GM21360 (cell line): ENCODE data around the gene USH1C.
A peak's percentile ranks its signal among the peaks of the same experiment; 100 is the strongest.

Source experiments
- ATAC-seq: cut with Tn5 transposase; IDR thresholded peaks from one replicate; pipeline ENCODE4 v1.9.1; 2021; ENCODE audit warnings: mild to moderate bottlenecking, moderate library complexity; ENCODE audit not compliant: unreplicated experiment

USH1C gene

DNA sequence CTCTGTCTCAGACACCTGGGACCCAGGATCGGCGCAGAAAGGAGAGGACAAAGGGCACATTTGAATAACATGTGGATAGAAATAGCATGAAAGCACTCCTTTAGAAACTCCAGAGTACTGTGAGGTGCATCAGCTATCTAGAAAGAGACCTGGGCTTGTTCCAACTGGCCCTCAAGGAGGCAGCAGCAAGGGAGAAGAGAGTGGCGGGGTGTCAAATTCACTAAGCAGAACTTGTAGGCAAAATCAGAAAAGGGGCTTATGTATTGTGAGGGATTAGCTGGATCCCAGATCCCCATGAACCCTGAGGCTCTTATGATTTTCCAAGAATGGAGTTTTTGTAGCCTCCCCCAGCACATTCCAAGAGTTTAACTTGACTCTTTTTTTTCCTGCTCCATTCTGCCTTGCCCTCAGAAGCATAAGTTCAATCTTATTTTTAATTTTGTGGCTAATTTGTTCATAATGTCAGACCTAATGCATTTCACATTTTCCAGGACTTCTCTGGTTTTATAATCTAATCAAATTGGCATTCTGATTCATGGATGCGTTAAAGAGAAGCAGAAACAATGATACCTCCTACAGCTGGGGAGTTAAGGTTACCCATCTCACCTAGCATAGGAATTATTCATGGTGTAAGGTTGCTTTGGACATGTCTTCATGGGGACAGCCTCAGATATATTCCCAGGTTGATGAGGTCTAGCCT lies 33.6 kb downstream of the USH1C start:
- no peak for ATAC-seq

DNA sequence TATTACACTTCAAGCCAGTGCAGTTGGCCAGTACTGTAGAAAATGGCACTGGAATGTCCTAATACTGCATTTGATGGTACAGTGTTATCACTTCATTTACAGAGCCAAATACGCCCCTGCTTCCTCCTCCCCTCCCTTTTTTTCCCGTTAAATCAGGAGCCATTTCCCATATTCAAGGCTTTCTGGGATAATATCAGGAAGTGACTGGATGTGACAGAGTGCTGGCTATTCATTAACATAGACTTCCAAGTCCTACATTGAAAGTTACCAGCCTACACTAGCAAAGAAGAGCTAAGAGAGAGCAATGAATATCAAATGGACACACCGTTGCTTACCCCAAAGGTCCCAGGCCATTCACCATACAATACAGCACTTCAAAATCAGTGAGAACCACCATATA lies 35.4 kb downstream of the USH1C start:
- no peak for ATAC-seq

DNA sequence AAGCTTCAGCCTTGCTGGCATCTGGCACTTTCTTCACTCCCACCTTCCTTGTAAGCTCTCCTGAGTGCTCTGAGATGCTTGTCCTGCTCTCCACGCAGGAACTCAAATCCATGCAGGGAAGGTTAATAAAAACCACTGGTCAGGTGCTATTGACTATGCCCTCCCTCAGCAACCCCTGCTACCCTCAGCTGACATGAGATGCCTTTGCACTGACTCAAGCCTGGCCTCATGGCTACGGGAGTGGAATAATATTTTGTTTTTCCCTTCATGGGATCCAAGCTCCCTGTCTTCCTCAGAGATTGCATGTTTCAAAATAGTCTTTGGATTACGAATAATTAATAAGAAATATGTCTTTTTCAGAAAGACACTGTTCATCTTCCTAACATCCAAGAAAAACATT lies 35.9 kb downstream of the USH1C start:
- ATAC-seq, result no peak

DNA sequence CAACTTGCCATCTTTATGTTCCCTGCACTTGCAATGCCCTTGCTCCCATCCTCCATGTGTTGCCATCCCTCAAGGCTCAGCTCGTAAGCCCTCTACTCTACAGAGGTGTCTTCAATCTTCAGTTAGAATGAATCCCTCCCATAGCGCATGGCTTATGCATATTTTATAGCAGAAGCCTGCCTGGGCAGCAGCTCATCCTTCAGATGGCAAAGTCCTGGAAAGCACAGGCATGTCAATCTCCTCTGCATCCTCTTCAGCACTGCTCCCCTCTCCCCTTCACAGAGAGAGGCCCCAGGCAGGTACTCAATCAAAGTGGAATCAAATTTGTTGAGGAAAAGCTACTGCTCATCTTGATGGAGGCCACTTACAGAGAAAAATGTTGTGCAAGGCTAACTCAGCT lies 36.4 kb downstream of the USH1C start:
- no peak for ATAC-seq

DNA sequence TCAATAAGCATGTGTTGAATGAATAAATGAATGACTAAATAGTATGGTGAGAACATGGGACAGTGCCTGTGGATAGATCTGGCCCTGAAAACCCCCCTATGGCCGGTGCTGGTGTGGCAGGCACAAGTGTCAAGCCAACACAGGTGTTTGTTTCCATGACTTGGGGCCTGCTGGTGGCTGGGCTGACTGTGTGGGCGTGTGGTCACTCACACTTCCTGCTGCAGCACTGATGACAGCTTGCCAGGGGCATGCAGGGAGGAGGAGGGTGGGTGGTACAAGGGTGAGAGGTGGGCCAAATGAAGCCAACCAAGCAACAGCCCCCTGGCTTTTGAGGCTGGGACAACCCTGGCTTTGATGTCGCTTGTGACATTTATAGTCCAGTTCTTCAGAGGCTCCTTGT lies 37.3 kb downstream of the USH1C start:
- peak; percentile 54 for ATAC-seq

DNA sequence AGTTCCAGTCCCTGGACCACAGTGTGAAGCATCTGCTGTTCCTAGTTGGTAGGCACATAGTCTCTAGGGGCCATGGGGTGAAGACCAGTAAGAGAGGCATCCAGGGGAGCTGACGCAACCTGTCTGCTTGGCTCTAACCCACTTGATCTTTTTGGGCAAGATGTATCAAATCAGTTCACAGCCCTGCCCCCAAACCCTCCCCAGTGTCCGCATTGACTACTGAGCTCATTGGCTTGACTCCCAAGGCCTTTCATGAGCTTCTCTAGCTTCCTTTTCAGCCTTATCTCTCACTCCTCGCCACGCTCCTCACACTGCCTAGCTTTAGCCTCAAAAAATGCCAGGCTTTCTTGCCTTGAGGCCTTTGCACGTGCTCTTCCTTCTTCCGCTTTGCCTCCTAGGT lies 37.9 kb downstream of the USH1C start:
- ATAC-seq, result no peak

DNA sequence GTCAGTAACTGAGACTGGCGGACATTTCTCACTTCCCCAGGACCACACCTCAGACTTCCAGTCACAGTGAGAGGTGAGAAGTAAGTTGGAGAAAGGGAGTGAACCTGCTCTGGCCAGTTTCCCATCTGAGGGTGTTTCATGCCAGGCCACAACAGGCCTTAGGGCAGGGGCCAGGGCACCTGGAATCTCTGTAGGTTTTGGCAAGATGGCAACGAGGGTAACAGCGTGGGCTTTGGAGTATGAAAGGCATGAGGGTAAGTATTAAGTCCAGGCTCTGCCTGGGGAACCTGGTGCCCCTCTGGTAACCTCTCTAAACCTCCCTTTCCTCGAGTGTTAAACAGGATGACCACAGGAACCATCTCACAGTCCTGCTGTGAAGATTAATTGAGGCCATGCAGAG lies 39.1 kb downstream of the USH1C start:
- no peak for ATAC-seq

DNA sequence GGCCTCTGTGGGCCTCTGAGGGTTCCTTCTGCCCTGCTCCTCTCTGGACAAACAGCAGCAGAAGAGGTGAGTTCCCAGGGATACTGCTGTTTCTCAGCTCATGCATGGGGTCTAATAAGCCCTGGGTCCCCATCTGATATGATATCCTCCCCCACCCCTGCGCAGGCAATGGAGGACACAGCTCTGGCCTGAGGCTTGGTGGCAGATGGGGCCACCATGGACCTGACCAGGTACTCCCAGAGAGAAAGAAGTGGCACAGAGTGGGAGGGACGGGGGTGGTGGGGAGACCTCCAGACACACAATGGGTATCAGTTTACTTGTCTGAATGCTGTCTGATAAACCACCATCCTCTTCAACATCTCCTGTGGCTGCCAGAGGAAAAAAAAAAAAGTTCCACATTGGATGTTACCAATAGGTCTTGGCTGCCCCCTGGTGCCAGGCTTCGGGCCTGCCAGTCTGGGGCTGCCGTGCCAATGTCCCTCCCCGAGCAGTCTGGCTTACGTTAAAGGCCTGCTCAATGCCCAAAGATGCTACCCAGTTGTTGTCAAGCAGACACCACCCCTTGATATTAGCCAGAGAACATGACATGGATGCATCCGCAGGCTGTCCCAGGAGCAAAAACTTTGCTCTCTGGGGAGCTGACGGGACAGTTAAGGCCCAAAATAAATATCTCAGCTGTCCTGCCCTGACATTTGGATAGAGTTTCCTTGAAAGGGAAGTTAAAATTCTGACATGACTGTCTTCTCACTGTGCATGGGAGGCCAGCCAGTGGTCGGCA lies 39.7 kb downstream of the USH1C start:
- ATAC-seq, result no peak

DNA sequence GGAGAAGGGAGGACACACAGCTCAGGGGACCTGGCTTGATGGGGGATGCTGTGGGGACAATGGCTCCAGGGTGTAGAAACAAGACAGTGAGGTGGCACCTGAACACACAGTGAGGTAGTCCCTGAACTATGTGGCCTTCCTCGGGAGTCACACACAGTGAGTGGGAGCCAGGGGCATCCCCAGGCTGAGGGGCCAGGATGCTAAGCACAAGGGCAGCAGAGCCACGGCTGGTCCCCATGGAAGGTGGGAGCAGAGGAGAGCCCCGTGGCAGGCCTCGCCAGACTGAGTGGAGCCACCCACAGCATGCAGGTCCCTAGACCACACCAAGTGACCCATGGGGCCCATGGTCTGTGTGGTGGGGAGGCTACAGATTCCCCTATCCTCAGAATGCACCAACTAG lies 41.6 kb downstream of the USH1C start:
- no peak for ATAC-seq

DNA sequence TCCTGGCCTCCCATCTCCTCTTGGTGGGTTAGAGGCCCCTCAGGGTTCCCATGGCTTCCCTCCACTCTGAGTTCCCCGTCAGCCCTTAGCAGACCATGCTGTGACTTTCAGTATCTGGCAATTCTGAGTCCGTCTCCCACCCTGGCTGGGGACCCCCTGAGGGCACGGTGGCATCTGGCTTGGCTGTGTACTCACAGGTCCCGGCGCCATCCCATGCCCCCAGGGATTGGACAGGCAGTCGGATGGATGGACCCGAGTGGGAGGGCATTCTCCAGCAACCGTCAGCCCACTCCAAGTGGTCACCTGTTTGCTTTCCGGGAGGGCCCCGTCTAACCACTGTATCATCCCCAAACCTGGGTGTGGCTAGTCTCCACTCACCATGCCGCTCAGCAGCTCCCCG lies 43.5 kb downstream of the USH1C start:
- no peak for ATAC-seq

DNA sequence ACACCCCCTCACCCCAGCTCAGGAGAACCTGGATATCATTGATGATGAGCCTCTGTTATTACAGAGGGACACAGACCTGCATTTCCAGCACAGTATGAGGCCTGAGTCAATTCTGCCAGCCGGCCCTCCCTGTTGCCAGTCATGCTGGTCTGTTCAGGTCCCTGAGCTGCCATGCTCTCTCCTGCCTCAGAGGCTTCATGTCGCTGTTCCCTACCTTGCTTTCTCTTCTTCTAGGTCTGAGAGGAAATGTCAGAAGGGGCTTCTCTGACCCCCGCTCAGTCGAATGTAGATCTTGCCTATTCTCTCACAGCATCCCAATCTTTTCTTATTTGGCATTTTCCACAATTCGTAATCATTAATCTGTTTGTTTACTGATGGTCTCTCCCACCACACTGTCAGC lies 45.7 kb downstream of the USH1C start:
- ATAC-seq, result no peak

DNA sequence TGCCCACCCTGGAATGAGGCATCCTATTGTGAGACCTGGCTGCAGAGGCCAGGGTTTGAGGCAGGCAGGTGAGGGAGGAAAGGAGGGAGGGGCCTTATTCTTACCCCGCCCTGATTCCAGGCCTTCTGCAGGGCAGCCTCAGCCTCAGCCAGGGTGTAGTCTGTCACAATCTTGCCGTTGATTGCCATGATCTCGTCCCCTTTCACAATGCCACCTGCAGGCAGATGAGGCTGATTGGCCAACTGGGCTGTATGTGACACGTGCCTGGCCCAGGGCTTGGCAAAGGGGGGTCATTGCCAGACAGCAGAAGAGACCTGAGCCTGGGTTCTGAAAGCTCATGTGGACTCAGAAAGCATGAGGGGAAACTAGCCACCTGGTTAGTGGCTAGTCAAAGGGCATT lies 46.2 kb downstream of the USH1C start:
- ATAC-seq, result no peak

DNA sequence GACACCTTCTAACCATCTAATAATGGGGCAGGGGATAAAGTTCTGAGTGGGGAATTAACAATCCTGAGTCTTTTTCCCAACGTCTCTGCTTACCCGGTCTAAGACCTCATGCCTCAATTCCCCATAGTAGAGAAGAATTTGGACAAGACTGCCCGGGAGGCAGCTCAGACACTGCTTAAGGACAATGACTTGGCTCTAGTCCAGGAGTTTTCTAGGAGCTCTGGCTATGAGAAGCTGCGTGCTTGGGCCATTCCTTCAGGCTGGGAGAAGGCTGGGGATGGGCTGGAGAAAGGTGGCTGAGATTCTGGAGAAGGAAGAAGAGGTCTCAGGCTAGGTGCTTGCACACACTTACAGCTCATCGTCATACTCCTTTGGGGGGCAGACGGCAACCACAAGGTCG lies 47.8 kb downstream of the USH1C start:
- no peak for ATAC-seq

DNA sequence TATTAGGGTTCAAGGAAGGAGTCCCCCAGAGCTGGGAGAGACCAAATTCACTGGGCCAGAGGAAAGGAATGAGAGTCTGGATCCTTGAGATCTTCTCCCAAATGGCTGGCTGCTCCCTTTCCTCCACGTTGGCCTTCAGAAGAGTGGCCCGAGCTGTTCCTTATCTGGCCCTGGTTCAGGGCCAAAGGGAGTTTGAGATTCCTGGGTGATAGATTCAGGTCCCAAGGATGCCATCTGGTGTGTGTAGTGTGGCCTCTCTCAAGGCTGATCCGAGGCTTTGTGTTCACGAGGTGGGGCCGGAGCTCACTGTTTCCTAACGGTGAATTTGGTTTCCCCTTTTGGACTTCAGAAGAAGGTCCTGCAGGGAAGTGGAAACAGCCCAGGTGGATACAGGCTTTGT lies 50.2 kb downstream of the USH1C start:
- no peak for ATAC-seq

DNA sequence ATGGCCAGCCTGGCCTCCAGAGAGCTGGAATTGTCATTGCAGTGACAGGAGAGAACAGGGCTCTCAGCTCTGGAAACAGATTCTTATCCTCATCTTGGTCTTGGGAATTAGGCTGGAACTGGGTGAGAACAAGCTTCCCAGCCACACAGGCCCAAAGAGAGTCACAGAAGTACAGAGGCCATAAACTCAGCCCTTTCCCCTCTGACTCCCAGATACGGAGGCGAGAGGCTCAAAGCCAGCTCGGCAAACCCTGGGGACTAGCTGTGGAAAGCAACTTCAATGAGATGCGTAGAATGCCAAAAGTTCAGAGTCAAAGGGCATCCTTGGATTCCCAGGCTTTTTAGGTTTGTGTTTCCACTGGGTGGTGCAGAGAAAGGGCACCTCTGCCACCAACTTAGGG lies 53.3 kb downstream of the USH1C start:
- no peak for ATAC-seq

DNA sequence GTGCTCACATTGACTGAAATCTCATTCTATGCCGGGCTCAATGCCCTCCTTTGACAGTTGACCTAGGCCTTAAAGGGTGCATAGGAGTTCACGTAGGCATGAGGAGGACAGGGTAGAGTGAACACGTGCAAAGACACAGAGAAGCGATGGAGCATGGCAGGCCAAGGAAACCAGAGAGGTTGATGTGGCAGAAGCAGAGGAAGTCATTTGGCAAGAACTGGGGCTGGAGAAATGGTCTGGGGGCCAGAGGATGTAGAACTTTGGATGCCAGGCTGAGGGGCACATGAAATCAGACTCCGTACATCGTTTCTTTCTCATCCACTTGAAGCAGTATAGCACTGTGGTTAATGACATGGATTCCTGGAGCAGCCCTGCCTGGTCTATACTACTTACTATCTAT lies 54.0 kb downstream of the USH1C start:
- ATAC-seq, result no peak

DNA sequence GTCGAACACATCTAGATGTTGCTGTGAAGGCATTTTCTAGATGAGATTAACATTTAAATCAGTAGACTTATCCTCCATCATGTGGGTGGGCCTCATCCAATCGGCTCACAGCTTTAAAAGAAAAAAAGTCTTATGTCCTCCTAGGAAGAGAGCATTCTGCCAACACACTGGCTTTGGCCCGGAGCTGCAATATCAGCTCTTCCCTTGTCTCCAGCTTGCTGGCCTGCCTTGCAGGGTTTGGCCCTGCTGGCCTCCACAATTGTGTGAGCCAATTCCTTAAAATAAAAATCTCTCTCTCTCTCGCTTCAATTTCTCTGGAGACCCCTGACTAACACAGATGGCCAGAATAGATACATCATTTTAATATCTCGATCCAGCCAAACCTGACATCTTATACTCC lies 54.5 kb downstream of the USH1C start:
- no peak for ATAC-seq

DNA sequence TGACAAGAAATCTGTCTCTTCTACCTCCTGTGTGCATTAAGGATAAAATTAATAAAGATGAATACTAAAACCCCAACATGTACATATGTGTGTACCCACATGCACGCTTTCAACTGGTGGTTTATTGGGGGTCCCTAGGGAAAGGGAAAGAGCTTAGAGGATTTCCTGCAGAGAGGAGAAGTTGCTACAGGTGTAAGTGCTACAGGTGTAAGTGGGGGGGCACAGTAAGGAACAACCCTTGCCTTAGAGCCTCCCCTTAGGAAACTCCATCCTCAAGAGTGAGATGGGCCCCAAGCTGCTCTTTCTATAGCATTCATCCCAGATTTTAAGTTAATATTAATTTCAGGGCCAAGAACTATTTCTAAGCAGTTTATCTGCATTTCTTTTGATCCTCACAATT lies 55.7 kb downstream of the USH1C start:
- ATAC-seq, result no peak

DNA sequence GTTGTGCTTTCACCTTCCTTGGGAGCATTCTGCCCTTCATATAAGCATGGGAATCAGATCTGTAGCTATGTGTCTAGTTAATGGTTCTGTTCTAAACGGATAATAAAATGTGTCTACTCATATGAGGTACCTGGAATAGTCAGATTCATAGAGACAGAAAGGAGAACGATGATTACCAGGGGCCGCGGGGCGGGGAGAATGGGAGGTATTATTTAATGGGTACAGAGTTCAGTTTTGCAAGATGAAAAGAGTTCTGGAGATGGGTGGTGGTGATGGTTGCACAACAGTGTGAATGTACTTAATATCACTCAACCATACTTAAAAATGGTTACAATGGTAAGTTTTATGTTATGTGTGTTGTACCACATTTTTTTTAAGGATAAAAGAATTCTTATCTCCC lies 57.6 kb downstream of the USH1C start:
- no peak for ATAC-seq

DNA sequence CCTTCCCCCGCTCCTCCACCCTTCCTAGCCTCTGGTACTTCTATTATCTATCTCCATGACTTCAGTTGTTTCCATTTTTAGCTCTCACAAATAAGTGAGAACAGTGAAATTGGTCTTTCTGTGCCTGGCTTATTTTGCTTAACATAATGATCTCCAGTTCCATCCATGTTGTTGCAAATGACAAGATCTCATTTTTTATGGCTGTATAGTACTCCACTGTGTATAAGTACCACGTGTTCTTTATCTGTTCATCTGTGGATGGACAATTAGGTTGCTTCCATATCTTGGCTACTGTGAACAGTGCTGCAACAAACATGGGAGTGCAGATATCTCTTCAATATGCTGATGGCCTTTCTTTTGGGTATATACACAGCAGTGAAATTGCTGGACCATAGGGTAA lies 60.7 kb downstream of the USH1C start:
- no peak for ATAC-seq

DNA sequence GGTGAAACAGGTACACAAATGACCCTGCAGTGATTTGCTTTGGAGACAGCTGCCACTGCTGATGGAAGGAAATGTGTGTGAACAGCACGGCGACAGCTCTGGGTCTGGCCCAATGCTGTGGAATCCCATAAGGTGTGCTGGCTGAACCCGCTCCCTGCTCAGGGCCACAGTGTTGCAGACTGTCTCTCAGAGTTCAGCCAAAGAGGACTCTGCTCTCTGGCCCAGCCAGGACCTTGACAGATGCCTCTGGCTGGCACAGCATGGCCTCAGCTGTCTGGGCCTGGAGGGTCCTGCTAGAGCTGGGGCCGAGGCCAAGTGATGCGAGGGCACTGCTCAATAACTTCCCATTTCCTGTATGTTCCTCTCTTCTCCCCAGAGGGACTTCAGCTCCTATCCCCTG lies 62.3 kb downstream of the USH1C start:
- no peak for ATAC-seq

DNA sequence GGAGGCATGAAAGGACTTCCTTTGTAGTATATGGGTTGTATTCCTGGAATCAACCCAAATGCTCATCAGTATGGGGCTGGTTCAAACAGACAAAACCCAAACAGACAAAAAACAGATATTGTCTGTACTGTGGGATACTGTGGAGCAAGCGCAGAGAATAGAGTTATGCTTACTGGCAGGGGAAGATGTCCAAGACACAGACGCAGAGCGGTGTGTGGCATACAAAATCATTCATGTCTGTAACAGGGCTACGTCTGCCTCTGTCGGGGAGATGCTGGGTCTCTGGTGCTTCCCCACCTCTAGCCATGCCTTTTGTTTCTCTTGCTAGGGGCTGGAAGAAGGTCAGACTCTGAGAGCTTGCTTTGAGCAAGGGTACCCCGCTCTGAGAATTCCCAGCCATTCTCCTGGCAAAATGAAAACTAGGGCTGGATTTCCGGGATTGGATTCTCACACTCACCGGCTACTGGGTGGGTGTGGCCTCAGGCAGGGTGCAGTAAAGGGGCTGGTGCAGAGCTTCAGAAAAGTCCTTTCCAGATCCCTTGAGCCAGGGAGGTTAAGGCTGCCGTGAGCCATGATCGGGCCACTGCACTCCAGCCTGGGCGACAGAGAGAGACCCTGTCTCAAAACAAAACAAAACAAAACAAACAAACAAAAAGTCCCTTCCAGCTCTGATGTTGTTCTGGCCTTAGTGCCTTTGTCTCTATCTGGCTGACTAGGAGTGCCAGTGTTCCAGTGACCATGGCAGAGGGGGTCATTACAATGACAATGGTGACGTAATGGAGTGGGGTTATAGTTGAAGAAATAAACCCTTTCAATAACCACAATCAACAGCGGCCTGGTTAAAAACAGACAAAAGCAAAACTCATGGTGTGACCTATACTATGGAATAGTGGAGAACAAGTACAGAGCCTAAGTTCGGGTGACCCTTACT lies 64.7 kb downstream of the USH1C start:
- no peak for ATAC-seq
